ENCODE data around the gene PTTG1.

PTTG1 gene

DNA sequence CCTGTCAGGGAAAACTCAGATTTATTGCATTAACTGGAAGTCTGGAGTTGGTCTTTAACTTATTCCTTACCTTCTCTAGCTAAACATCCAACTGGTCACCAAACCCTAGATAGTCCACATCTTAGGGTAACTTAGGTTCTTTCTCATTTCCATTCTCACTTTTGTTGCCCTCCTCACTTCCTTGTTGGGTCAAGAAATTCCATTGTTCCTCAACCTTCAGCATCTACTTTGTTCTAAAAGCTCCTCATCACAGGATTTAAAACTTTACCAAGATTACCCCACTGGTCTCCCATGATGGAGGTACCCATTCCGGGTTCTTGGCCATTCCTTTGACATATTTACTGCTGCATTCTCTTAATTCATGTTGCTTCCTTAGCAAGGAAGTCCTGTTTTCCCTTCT lies 32.1 kb downstream of the PTTG1 start:
- in situ Hi-C loops (cut with MboI; ENCODE audit: low pct_unique_long_range_greater_than_20kb, low sequenced_read_pairs, unreplicated experiment) = no loop called here
- TF ChIP-seq, protein P1, sequence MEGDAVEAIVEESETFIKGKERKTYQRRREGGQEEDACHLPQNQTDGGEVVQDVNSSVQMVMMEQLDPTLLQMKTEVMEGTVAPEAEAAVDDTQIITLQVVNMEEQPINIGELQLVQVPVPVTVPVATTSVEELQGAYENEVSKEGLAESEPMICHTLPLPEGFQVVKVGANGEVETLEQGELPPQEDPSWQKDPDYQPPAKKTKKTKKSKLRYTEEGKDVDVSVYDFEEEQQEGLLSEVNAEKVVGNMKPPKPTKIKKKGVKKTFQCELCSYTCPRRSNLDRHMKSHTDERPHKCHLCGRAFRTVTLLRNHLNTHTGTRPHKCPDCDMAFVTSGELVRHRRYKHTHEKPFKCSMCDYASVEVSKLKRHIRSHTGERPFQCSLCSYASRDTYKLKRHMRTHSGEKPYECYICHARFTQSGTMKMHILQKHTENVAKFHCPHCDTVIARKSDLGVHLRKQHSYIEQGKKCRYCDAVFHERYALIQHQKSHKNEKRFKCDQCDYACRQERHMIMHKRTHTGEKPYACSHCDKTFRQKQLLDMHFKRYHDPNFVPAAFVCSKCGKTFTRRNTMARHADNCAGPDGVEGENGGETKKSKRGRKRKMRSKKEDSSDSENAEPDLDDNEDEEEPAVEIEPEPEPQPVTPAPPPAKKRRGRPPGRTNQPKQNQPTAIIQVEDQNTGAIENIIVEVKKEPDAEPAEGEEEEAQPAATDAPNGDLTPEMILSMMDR (IDR thresholded peaks at IDR 0.05; ENCODE audit: extremely low read depth, insufficient read depth, missing control alignments) = no peak
- no peak for DNase-seq (ENCODE audit: low spot score)

DNA sequence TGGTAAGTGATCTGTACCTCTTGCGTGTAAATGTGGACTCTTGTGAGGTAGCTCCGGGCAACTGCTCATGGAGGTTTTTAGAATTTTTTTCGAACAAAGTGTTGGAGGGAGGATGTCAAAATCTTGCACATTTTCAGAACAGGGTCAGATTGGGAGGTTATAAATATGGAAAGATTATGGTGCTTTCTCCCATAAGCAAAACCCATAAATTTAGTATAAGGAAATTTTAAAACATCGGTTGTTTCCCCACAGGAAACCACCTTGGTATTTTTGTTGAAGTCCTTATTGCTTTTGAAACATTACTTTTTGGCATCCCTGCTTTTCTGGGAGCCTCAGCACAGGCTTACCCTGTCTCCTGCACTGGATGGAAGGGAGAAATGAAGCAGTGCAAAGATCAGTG lies 33.9 kb downstream of the PTTG1 start:
- in situ Hi-C loops (cut with MboI; ENCODE audit: low pct_unique_long_range_greater_than_20kb, low sequenced_read_pairs, unreplicated experiment) = no loop called here
- TF ChIP-seq, protein P1 (IDR thresholded peaks at IDR 0.05; ENCODE audit: extremely low read depth, insufficient read depth, missing control alignments) = no peak
- no peak for DNase-seq (ENCODE audit: low spot score)

DNA sequence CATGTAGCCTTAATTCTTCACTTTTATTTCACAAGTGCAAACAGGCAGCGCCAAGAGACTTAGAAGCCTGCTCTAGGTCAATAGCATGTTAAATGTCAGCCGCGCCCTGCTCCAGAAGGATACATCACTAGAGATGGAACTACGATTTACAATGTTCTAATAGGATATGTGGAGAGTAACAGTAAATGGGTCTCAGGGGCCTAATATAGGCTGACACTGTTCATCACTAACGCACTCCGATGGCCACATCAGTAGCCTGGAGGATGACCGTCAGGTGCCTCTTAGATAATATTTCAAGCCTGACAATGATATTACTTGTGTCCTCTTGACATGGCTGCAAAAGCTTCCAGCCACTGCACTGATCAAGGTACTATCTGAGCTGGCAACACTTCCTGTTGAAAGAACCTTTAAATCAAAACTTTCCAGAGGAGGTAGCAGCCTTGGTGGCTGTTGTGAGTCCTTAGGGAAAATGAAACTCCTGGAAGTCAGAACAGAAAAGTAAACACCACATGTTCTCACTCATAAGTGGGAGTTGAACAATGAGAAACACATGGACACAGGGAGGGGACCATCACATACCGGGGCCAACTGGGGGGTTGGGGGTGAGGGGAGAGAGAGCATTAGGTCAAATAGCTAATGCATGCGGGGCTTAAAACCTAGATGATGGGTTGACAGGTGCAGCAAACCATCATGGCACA lies 35.0 kb downstream of the PTTG1 start:
- in situ Hi-C loops (cut with MboI; ENCODE audit: low pct_unique_long_range_greater_than_20kb, low sequenced_read_pairs, unreplicated experiment) = no loop called here
- TF ChIP-seq, protein P1 (IDR thresholded peaks at IDR 0.05; ENCODE audit: extremely low read depth, insufficient read depth, missing control alignments) = no peak
- no peak for DNase-seq (ENCODE audit: low spot score)

DNA sequence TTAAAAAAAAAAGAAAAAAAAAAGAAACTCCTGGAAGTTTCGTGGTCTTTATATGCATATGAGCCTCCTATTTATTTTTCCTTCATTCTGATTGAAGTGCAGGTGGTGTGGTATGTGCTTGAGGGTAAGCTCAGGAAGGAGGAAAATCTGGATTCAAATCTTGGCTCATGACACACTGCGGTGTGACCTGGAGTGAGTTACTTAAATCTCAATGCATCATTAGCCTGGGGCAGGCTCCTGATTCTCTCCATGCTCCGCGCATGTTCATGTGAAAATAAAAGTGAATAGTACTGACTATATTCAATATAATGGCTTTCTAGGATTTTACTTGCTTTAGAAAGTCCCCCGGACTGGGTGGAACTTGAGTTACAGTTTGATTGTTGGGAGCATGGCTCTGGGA lies 35.6 kb downstream of the PTTG1 start:
- DNase-seq (ENCODE audit: low spot score) = no peak
- TF ChIP-seq, protein P1 (IDR thresholded peaks at IDR 0.05; ENCODE audit: extremely low read depth, insufficient read depth, missing control alignments) = no peak
- in situ Hi-C loops (cut with MboI; ENCODE audit: low pct_unique_long_range_greater_than_20kb, low sequenced_read_pairs, unreplicated experiment) = no loop called here

DNA sequence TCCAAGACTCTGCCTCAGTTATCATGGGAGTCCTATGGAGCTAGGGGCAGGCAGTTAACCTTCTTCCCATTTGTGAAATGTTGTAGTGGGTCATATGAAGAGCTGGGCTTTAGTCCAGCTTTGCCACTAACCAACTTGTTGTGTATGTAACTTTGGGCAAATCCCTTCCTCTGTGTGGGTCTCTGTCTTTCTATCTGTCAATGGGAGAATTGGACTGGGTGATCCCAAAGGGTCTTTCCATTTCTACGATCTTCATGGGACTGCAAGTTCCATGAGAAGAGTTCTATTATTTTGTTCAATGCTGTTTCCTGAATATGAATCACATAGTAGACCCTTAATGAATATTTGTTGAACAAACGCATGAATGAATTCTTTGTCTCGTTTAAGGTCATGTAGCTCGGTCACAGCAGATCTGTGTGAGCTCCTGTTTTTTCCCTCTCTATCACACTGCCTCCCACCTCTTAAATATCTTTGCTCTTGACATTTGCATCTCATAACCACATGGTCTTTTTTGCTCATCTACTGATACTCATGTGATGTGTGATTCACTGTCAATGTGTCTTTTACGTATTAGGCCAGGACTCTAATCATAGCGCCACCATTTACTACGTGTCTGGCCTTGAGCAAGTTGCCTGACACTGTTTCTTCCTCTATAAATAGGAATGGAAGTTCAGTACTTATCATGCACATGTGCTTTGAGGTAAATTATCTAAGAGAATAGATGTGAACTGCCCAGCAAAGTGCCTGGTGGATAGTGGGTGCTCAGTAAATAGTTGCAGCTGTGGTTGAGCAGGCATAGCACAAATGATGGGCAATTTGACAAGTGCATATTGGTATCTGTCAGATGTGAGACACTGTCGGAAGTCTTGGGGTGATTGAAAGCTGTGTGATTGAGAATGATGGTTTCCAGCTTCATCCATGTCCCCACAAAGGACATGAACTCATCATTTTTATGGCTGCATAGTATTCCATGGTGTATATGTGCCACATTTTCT lies 37.4 kb downstream of the PTTG1 start:
- DNase-seq (ENCODE audit: low spot score) = peak; percentile 48
- TF ChIP-seq, protein P1 (IDR thresholded peaks at IDR 0.05; ENCODE audit: extremely low read depth, insufficient read depth, missing control alignments) = no peak
- in situ Hi-C loops (cut with MboI; ENCODE audit: low pct_unique_long_range_greater_than_20kb, low sequenced_read_pairs, unreplicated experiment) = no loop called here

DNA sequence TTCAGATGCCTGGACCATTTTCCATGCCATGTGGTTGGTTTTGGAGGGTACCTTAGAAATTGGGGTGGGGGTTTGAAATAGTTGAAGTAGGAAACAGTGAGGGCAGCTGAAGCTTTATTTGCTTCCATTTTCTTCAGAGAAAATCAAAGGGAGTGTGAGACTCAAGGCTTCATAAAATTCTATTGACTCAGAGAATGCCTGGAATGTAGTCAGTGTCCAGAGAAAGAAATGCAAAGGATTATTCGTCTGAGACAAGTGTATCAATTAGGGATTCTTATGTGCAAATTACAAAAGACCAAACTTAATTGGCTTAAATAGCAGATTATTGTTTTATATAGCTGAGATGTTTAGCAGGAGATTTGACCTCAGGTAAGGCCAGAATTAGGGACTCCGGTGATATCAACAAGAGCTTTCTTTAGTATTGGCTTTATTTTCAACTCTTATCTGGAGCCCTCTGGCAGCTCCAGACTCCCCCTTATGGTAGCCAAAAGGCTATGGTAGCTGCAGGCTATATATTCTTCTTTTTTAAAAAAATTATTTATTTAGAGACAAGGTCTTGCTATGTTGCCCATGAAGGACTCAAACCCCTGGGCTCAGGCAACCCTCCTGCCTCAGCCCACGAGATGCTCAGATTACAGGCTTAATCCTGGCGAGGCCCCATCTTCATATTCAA lies 38.9 kb downstream of the PTTG1 start:
- TF ChIP-seq, protein P1 (IDR thresholded peaks at IDR 0.05; ENCODE audit: extremely low read depth, insufficient read depth, missing control alignments) = peak; percentile 7
- no peak for DNase-seq (ENCODE audit: low spot score)
- in situ Hi-C loops (cut with MboI; ENCODE audit: low pct_unique_long_range_greater_than_20kb, low sequenced_read_pairs, unreplicated experiment) = no loop called here

All from GM13977 (cell line).